ENCODE measurements around the gene IER5.

Gene IER5

DNA sequence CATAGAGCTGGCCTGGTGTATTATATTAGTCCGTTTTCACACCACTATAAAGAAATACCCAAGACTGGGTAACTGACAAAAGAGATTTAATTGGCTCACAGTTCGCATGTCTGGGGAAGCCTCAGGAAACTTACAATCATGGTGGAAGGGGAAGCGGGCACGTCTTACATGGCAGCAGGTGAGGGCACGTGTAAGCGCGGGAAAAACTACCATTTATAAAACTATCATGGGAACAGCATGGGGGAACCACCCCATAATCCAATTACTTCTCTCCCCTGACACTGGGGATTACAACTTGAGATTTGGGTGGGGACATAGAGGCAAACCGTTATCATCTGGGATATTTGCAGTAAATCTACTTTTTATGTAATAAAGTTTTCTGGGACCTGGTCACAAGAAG is 6.8 kb downstream of the IER5 start:
- in situ Hi-C loops (cut with HindIII; ENCODE audit: low sequenced_read_pairs) = no loop called here

- in situ Hi-C loops (cut with HindIII; ENCODE audit: low sequenced_read_pairs) = no loop called here
Measured at GRCh38 chr1:181095763-181096184, 7.3 kb downstream of the IER5 start.

DNA sequence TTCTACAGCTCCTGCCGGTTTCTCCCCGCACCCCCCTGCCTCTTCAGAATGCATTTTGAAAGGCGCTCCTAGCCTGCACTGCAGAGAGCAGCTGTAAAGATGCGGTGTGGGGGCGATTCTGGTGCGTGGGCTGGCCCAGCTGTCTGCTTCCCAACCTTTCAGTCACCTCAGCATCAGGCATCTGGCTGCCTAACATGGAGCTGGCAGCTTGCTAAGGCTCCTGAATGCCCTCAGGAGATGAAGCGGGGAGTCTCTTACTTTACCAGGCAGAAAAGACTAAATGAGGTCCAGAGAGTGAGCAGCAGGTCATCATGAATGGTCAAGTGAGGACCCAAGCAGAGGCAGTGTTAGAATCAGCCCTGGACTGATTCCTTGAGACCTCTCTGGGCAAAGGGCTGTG is 8.7 kb downstream of the IER5 start:
- in situ Hi-C loops (cut with HindIII; ENCODE audit: low sequenced_read_pairs) = no loop called here

GRCh38 chr1:181099152-181100014 is 10.9 kb downstream of the IER5 start:
- in situ Hi-C loops (cut with HindIII; ENCODE audit: low sequenced_read_pairs) = no loop called here

DNA sequence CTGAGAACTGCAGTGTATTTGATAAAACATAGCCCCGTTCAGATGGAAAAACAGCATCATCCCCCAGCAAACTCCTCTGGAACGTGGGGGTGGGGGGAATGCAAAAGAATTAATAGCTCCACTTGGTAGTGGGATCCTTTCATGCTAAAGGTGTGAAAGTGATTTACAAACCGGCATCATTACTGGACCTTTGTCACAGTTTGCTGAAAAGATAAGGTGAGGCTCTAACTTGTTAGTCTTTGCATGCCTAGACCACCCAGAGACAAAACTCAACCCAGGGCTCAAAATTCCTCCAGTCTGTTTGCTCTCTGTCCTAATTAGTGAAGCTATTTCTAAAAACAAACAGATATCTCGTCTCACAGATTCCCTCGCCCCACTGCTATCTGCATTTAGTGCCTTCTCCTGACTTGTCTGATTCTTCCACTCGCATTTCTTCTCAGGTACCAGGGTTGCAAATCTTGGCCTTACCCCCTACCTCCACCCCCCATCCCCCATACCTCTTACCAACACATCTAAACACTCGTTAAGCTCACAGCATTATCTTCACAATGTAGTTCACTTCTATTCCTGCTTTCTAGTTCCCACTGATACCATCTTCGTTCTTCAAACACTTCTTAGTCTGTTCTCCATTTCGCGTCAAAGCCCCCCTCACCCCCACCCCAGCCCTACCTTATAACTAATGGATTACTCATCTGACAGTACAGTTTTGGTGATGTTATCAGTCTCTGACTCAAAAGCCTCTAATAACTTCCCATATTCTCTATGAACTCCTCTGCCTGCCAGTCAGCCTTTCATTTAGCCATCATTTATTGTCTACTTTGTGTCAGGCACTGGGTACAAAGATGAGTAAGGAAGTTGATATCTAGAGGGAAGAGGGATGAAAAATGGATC is 11.8 kb downstream of the IER5 start:
- in situ Hi-C loops (cut with HindIII; ENCODE audit: low sequenced_read_pairs) = no loop called here

DNA sequence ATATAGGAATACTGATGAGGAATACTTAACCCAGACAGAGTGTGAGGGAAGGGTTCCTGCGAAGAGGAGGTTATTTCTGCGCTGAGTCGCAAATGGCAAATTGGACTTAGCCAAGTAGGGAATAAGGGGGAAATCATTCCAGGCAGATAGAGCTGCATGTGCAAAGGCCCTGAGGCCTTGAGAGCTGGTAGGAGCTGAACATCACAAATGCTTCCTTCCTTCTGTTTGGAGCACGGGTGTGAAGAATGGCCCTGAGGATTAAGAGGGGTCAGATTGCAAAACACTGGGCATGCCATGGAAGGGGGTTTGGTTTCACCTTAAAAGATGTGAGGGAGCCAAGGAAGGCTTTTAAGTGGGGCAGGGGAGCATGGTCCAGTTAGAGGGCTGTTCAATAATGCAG is 12.4 kb downstream of the IER5 start:
- in situ Hi-C loops (cut with HindIII; ENCODE audit: low sequenced_read_pairs) = no loop called here

- in situ Hi-C loops (cut with HindIII; ENCODE audit: low sequenced_read_pairs) = no loop called here
Measured at GRCh38 chr1:181101581-181102226, 13.2 kb downstream of the IER5 start.

- in situ Hi-C loops (cut with HindIII; ENCODE audit: low sequenced_read_pairs) = no loop called here
Measured at GRCh38 chr1:181102841-181103240, 14.3 kb downstream of the IER5 start.

- in situ Hi-C loops (cut with HindIII; ENCODE audit: low sequenced_read_pairs) = no loop called here
Measured at GRCh38 chr1:181103399-181103798, 14.9 kb downstream of the IER5 start.

GRCh38 chr1:181104042-181104789 is 15.7 kb downstream of the IER5 start:
- in situ Hi-C loops (cut with HindIII; ENCODE audit: low sequenced_read_pairs) = no loop called here

- in situ Hi-C loops (cut with HindIII; ENCODE audit: low sequenced_read_pairs) = no loop called here
Measured at GRCh38 chr1:181104790-181105133, 16.3 kb downstream of the IER5 start.

DNA sequence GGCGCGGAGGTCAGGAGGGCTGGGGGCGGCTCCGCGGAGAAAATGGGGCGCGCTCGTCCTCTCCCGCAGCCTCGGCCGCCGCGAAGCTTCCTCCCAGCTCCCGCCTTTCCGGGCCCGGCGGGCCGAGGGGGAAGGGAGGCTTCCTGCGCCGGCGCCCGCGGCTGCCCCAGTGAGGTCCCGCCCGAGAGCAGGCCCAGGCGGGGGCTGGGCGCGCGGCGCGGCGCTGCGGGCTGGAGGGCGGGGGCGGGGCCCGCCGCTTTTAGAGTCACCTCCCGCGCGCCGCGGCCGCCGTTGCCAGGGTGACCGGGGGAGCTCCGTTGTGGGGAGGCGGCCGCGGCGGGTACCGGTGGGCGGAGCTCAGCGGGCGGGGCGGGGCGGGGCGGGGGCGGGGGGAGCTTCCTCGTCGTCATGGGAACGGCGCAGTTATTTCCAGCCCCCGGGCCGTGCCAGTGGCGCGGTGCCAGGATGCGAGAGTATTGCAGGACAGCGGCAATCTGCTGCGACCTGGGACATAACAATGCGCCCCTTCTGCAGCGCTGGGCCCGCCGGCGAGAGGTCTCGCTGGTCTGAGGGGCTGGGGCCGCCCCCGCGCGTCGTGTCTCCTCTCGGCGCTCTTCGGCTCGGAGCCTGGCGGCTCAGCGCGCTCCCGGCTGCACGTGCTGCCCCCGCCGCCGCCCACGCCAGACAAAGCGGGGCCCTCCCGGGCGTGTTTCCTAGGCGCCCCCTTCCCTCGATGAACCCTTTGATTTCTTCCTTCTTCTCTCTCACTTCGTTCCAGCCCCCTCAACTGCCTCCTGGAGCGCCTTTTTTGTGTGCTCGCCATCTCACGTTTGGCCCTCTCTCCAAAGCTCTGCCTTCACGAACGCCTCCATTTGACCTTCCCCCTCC is 16.9 kb downstream of the IER5 start:
- in situ Hi-C loops (cut with HindIII; ENCODE audit: low sequenced_read_pairs) = no loop called here

GRCh38 chr1:181106022-181106312 is 17.5 kb downstream of the IER5 start:
- in situ Hi-C loops (cut with HindIII; ENCODE audit: low sequenced_read_pairs) = no loop called here

- in situ Hi-C loops (cut with HindIII; ENCODE audit: low sequenced_read_pairs) = no loop called here
Measured at GRCh38 chr1:181106479-181106878, 18.0 kb downstream of the IER5 start.

DNA sequence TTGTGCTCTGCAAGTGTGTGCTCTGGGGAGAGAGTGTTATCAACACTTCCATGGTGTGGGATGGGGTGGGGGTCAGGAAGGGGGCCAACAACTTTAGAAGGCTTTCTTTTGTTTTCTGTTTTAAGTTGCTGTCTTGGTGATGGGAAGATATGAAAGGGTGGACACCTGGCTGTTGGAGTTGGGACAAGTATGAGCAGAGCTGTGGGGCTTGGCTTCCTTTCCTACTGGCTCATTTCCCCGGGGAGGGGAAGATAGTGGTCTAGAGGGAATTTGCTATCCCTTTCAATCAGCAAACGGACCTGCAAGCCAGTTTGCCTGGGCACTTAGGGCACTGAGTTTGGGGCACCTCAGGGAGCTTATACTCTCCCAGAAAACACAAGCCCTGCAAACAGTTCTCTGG is 19.2 kb downstream of the IER5 start:
- in situ Hi-C loops (cut with HindIII; ENCODE audit: low sequenced_read_pairs) = no loop called here

DNA sequence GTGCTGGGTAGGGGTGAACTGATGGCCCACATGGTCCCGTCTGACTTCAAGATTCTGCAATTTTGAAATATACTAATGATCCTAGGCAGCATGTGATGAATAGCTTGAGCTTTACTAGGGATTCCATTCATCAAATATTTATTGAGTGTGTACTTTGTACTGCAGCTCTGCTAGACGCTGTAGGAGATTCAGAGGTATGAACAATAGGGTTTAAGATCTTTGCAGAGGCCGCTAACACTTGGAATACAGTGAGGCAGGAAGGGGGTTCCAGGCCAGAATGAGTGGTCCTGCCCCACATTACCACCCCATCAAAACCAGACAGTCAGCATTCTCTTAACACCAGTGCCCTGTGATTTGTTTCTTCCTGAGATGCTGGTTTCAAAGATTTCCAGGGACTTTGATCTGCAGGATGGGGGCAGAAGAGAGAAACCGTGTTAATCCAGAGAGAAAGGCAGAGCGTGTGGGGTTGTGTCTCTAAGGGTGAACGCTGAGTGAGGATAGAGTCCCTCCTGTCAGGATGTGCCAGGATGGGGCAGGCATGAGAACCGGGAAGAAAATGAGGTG is 19.9 kb downstream of the IER5 start:
- in situ Hi-C loops (cut with HindIII; ENCODE audit: low sequenced_read_pairs) = no loop called here

- in situ Hi-C loops (cut with HindIII; ENCODE audit: low sequenced_read_pairs) = no loop called here
Measured at GRCh38 chr1:181110013-181110412, 21.5 kb downstream of the IER5 start.

DNA sequence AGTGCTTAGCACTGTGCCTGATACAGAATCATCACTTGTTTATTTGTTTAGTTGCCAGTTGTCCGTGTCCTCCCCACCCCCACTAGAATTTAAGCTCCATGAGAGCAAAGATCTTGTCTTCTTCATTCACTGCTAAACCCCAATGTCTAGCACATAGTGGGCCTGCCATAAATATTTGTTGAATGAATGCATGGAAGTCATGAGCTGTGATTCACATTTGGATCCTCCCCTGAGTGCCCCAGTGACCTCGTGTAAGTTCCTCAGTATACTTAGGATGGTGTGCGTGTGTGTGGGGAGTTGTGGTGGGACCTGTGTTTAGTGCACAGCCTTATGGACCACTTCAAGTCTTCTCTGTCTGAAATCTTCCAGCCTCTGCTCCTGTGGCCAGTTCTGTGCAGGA is 23.1 kb downstream of the IER5 start:
- in situ Hi-C loops (cut with HindIII; ENCODE audit: low sequenced_read_pairs) = no loop called here

GRCh38 chr1:181112071-181112929 is 23.8 kb downstream of the IER5 start:
- in situ Hi-C loops (cut with HindIII; ENCODE audit: low sequenced_read_pairs) = no loop called here
